G401.6 (cell line): Measurements from ENCODE around the gene APOA1.
"Not testable (repeated sequence)": the region's sequence is repeated elsewhere in the genome, so short reads cannot be mapped to it uniquely, and the experiment has no call there.

ENCODE experiments used
- FAIRE-seq: peaks from 2 replicates; lab custom pipeline; 2012; peaks lifted over from hg19 to GRCh38; lab: Jason Lieb, UNC

The APOA1 gene

GRCh38 chr11:116812109-116812508 is 25.3 kb downstream of the APOA1 start:
- peak; percentile 99 for FAIRE-seq

- no peak for FAIRE-seq
Observed at GRCh38 chr11:116811194-116811593, 26.2 kb downstream of the APOA1 start.

- no peak for FAIRE-seq
Observed at GRCh38 chr11:116808262-116809175, 28.9 kb downstream of the APOA1 start.

GRCh38 chr11:116807601-116808261 is 29.7 kb downstream of the APOA1 start:
- FAIRE-seq: no peak

GRCh38 chr11:116804001-116804400 is 33.4 kb downstream of the APOA1 start:
- no peak for FAIRE-seq

GRCh38 chr11:116801662-116802061 is 35.8 kb downstream of the APOA1 start:
- FAIRE-seq: not testable (repeated sequence)

- no peak for FAIRE-seq
Observed at GRCh38 chr11:116800610-116801009, 36.8 kb downstream of the APOA1 start.

GRCh38 chr11:116798368-116798767 is 39.1 kb downstream of the APOA1 start:
- FAIRE-seq: no peak

GRCh38 chr11:116797816-116798215 is 39.6 kb downstream of the APOA1 start:
- FAIRE-seq: no peak

GRCh38 chr11:116796548-116796947 is 40.9 kb downstream of the APOA1 start:
- no peak for FAIRE-seq

GRCh38 chr11:116794851-116795250 is 42.6 kb downstream of the APOA1 start:
- no peak for FAIRE-seq

- FAIRE-seq: no peak
Observed at GRCh38 chr11:116793772-116794097, 43.7 kb downstream of the APOA1 start.

GRCh38 chr11:116792869-116793771 is 44.3 kb downstream of the APOA1 start:
- no peak for FAIRE-seq

- FAIRE-seq: no peak
Observed at GRCh38 chr11:116792144-116792868, 45.1 kb downstream of the APOA1 start.

GRCh38 chr11:116791813-116792143 is 45.6 kb downstream of the APOA1 start, which contains the start of gene APOA5:
Gene APOA5, minus strand, starts transcription at chr11:116791879. Its CDS starts 19 bp downstream, at chr11:116791860.
- no peak for FAIRE-seq

GRCh38 chr11:116791002-116791812 is 46.2 kb downstream of the APOA1 start:
- FAIRE-seq: no peak

GRCh38 chr11:116790167-116791001 is 47.0 kb downstream of the APOA1 start:
- FAIRE-seq: no peak

GRCh38 chr11:116788975-116789374 is 48.4 kb downstream of the APOA1 start:
- no peak for FAIRE-seq

GRCh38 chr11:116788534-116788933 is 48.9 kb downstream of the APOA1 start:
- FAIRE-seq: no peak
